ENCODE results near the gene BABAM1.

- no peak for TF ChIP-seq EP300 (IDR thresholded peaks at IDR 0.05)
- TF ChIP-seq, protein P1, sequence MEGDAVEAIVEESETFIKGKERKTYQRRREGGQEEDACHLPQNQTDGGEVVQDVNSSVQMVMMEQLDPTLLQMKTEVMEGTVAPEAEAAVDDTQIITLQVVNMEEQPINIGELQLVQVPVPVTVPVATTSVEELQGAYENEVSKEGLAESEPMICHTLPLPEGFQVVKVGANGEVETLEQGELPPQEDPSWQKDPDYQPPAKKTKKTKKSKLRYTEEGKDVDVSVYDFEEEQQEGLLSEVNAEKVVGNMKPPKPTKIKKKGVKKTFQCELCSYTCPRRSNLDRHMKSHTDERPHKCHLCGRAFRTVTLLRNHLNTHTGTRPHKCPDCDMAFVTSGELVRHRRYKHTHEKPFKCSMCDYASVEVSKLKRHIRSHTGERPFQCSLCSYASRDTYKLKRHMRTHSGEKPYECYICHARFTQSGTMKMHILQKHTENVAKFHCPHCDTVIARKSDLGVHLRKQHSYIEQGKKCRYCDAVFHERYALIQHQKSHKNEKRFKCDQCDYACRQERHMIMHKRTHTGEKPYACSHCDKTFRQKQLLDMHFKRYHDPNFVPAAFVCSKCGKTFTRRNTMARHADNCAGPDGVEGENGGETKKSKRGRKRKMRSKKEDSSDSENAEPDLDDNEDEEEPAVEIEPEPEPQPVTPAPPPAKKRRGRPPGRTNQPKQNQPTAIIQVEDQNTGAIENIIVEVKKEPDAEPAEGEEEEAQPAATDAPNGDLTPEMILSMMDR (IDR thresholded peaks at IDR 0.05) = no peak
These were observed 39.1 kb downstream of the BABAM1 start for GRCh38 chr19:17306285-17306714.

Measured in ovary (tissue), 3 donors.